ENCODE measurements around the gene CNOT3. TPM values are rescaled to one million over a fixed set of nuclear protein-coding genes. Genes with fewer than 3 reads are reported as not detected.

CNOT3 gene
- total and polyA plus RNA-seq, 8 donors = 16.8 to 40.0 (median 22.5) TPM

DNA sequence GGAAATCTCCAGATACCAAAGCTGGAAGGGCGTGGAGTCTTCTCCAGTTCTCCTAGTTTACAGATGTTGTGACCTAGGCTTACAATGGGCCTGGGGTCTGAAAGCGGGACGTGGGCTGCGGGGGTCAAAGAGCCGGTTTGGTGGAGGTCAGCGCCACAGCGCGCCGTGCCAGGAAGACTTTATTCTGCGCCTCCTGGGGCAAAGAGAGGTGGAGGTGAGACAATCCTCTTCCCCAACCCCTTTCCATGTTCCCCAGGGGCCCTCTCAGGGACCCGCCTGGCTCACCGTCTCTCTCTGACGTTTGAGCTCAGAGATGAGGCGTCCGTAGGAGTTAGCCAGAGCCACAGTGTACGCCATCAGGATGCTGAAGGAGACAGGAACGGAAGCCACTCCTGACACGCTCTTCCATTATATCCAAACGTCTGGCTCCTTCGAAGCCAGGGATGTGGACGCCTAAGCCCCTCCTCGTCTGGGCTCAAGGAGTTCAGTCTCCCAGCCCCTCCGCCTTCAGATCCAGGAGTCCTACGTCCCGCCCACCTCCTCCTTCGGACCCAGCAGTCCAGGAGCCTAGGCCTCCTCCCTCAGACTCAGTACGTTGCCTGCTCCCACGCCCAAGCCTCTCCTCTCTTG is 22.7 kb downstream of the CNOT3 start:
- peaks cover 3 to 24% (median 12%) of the 10 kb centered on the region in 3 donors for H3K36me3 ChIP-seq
- TF ChIP-seq, protein P1, sequence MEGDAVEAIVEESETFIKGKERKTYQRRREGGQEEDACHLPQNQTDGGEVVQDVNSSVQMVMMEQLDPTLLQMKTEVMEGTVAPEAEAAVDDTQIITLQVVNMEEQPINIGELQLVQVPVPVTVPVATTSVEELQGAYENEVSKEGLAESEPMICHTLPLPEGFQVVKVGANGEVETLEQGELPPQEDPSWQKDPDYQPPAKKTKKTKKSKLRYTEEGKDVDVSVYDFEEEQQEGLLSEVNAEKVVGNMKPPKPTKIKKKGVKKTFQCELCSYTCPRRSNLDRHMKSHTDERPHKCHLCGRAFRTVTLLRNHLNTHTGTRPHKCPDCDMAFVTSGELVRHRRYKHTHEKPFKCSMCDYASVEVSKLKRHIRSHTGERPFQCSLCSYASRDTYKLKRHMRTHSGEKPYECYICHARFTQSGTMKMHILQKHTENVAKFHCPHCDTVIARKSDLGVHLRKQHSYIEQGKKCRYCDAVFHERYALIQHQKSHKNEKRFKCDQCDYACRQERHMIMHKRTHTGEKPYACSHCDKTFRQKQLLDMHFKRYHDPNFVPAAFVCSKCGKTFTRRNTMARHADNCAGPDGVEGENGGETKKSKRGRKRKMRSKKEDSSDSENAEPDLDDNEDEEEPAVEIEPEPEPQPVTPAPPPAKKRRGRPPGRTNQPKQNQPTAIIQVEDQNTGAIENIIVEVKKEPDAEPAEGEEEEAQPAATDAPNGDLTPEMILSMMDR (IDR thresholded peaks at IDR 0.05) = no peak
- WGBS, 2 donors = 1 to 2% methylated on average over 28 of the region's 28 CpGs
- FAIRE-seq (no peak), ATAC-seq (no peak), DNase-seq (peak in 1 of 6 donors; percentile 51)
- H3K27ac ChIP-seq = peak overlapping the region; percentile 61 to 88 (median 86)
- H3K27me3 ChIP-seq = no peaks in the 10 kb centered on the region
- intact Hi-C loops (cut with DNase I) = no loop called here
- no peaks in the 10 kb centered on the region for H3K9me3 ChIP-seq
- peak overlapping the region in 3 of 4 donors; percentile 2 to 76 (median 43) for H3K4me3 ChIP-seq
- H3K4me1 ChIP-seq = peaks cover 9 to 23% (median 14%) of the 10 kb centered on the region in 3 donors

- no peak for DNase-seq
- no peak for FAIRE-seq
- peaks cover 3 to 18% (median 8%) of the 10 kb centered on the region in 3 donors for H3K36me3 ChIP-seq
- H3K27ac ChIP-seq = peak overlapping the region in 2 of 4 donors; percentile 87 to 88
- TF ChIP-seq, protein P1 (IDR thresholded peaks at IDR 0.05) = no peak
- H3K4me3 ChIP-seq = peak overlapping the region in 2 of 4 donors; percentile 43 to 76
- 29 to 42% methylated on average over 11 to 13 of the region's 13 CpGs for WGBS, 2 donors
- ATAC-seq = no peak
- H3K4me1 ChIP-seq = peaks cover 9 to 23% (median 14%) of the 10 kb centered on the region in 3 donors
- H3K27me3 ChIP-seq = no peaks in the 10 kb centered on the region
- intact Hi-C loops (cut with DNase I) = no loop called here
- no peaks in the 10 kb centered on the region for H3K9me3 ChIP-seq
Observed at GRCh38 chr19:54160854-54161253, 23.3 kb downstream of the CNOT3 start.

DNA sequence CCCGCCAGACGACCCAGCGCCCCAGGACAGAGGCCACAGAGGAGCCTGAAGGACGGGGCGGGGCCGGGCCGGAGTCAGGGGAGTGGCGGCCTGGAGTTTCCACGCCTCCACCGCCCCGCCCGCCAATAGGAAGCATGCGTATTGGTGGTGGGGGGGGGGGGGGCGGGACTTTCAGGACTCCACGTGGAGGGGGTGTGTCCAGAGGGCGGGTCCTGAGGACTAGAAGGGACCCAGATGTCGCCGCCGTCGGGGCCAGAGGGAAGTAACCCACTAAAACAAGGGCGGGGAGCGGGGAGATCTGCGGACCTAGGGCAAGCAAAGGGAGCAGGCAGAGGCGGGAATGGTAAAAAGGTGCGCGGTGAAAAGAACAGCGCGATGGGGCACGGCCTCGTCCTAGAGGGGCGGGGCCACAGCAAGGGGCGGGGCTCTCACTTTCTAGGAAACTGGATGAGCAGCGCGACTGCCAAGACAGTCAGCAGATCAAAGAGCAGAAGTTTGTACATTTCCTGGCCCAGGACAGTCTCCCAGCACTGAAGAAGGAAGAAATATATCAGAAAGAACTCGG is 24.8 kb downstream of the CNOT3 start:
- 1% methylated on average over 28 to 34 of the region's 35 CpGs for WGBS, 2 donors
- H3K27me3 ChIP-seq = no peaks in the 10 kb centered on the region
- H3K9me3 ChIP-seq = no peaks in the 10 kb centered on the region
- TF ChIP-seq, protein P1 (IDR thresholded peaks at IDR 0.05) = no peak
- peaks cover 9 to 23% (median 14%) of the 10 kb centered on the region in 3 donors for H3K4me1 ChIP-seq
- FAIRE-seq (no peak), ATAC-seq (peak; percentile 46 to 66 (median 66)), DNase-seq (peak; percentile 80 to 93 (median 88))
- peak overlapping the region in 1 of 4 donors; percentile 4 for H3K27ac ChIP-seq
- peaks cover 0 to 5% (median 0%) of the 10 kb centered on the region in 3 donors for H3K36me3 ChIP-seq
- peak overlapping the region in 2 of 4 donors; percentile 20 to 32 for H3K4me3 ChIP-seq
- intact Hi-C loops (cut with DNase I) = no loop called here

DNA sequence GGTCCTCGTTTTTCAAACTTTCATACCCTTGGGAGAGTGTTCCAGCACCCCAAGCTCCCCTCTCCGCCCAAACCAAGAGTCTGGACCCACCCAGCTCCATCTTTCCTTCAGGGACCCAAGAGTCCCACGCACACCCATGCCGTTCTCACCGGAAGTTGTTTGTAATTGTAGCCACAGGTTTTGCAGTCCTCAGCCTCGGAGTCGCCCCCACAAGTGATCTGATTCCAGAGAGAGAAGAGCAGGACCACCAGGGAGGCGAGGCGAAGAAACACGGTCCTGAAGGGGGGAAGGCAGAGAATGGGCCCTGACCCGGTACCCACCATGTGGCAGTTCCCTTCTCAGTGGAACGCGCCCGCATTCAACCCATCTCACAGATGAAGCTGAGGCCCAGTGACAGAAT is 25.3 kb downstream of the CNOT3 start:
- TF ChIP-seq, protein P1 (IDR thresholded peaks at IDR 0.05) = no peak
- intact Hi-C loops (cut with DNase I) = no loop called here
- DNase-seq = no peak
- H3K36me3 ChIP-seq = peaks cover 0 to 1% (median 0%) of the 10 kb centered on the region in 3 donors
- FAIRE-seq = no peak
- peak overlapping the region in 1 of 4 donors; percentile 32 for H3K4me3 ChIP-seq
- no peaks in the 10 kb centered on the region for H3K27me3 ChIP-seq
- H3K9me3 ChIP-seq = no peaks in the 10 kb centered on the region
- H3K4me1 ChIP-seq = peaks cover 9 to 23% (median 14%) of the 10 kb centered on the region in 3 donors
- peak overlapping the region in 1 of 4 donors; percentile 4 for H3K27ac ChIP-seq
- WGBS, 2 donors = 50 to 73% methylated on average over 14 of the region's 14 CpGs
- ATAC-seq = no peak
